Measurements from ENCODE around the gene NARS2.

DNA sequence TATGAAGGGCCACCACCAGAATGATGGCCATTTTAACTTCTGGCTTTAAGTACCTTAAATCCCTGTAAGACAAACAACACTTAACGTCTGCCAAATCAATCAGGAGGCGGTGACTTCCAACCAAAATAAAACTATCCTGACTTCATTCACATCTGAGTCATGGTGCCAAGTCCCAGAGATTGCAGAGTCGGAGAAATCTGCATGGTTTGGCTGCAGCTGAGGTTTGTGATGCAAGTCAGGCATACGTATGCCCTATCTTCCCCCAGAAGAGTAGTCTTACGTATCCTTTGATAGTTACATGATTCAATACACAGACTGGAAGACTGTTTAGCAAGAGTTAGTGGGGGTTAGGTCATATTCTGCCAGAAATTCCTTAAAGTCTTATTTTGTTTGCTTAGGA is 155.3 kb downstream of the NARS2 start:
- TF ChIP-seq, protein P1, sequence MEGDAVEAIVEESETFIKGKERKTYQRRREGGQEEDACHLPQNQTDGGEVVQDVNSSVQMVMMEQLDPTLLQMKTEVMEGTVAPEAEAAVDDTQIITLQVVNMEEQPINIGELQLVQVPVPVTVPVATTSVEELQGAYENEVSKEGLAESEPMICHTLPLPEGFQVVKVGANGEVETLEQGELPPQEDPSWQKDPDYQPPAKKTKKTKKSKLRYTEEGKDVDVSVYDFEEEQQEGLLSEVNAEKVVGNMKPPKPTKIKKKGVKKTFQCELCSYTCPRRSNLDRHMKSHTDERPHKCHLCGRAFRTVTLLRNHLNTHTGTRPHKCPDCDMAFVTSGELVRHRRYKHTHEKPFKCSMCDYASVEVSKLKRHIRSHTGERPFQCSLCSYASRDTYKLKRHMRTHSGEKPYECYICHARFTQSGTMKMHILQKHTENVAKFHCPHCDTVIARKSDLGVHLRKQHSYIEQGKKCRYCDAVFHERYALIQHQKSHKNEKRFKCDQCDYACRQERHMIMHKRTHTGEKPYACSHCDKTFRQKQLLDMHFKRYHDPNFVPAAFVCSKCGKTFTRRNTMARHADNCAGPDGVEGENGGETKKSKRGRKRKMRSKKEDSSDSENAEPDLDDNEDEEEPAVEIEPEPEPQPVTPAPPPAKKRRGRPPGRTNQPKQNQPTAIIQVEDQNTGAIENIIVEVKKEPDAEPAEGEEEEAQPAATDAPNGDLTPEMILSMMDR (IDR thresholded peaks at IDR 0.05): no peak
- no peak for TF ChIP-seq POLR2A (IDR thresholded peaks at IDR 0.05)
